Fibroblast of lung (primary cell): ENCODE measurements around the gene SYNJ1. TPM values are rescaled to one million over a fixed set of nuclear protein-coding genes. Genes with fewer than 3 reads are reported as not detected.

ENCODE experiments used
- DNase-seq, 2 donors: peaks; one replicate each; pipeline versions ENCODE4 v3.0.0 to v3.0.0-alpha.2; 2010; ENCODE audit warnings: low read depth in 2 of 2
- H2AFZ ChIP-seq: 2 replicates; pipeline ENCODE4 v1.5.1; 2012; ENCODE audit warnings: low read length, control low read depth, inconsistent platforms
- H3K27ac ChIP-seq: 2 replicates; pipeline ENCODE4 v1.5.1; 2011; ENCODE audit warnings: low read length, control low read depth; ENCODE audit not compliant: insufficient read depth
- H3K27me3 ChIP-seq: 2 replicates; pipeline ENCODE4 v1.5.1; 2011; ENCODE audit warnings: mild to moderate bottlenecking, low read length; ENCODE audit not compliant: control insufficient read depth, insufficient read depth
- H3K36me3 ChIP-seq: 2 replicates; pipeline ENCODE4 v1.5.1; 2011; ENCODE audit warnings: low read length; ENCODE audit not compliant: control insufficient read depth, insufficient read depth
- H3K4me1 ChIP-seq: 2 replicates; pipeline ENCODE4 v1.5.1; 2011; ENCODE audit warnings: low read length; ENCODE audit not compliant: control insufficient read depth, insufficient read depth; ENCODE audit errors: extremely low read depth
- H3K4me2 ChIP-seq: 2 replicates; pipeline ENCODE4 v1.5.1; 2011; ENCODE audit warnings: low read length, control low read depth; ENCODE audit not compliant: insufficient read depth; ENCODE audit errors: extremely low read depth
- H3K4me3 ChIP-seq, 4 experiments: fragments of 200-600 bp in 1 of 4; sonication (generic) in 1 of 4; replicated peaks in 1 of 4; 2 replicates each; pipeline ENCODE4 v1.5.1; 2011 to 2016; ENCODE audit warnings: low read length in 4 of 4, low read depth in 3 of 4, mild to moderate bottlenecking in 3 of 4, control low read depth in 2 of 4, inconsistent platforms in 1 of 4, mixed read lengths in 1 of 4; ENCODE audit not compliant: insufficient read depth in 1 of 4; ENCODE audit errors: control extremely low read depth in 1 of 4
- H3K79me2 ChIP-seq: 2 replicates; pipeline ENCODE4 v1.5.1; 2012; ENCODE audit warnings: mild to moderate bottlenecking, low read length, inconsistent platforms; ENCODE audit not compliant: control insufficient read depth, insufficient read depth
- H3K9ac ChIP-seq: 2 replicates; pipeline ENCODE4 v1.5.1; 2011; ENCODE audit warnings: mild to moderate bottlenecking, low read length, control low read depth; ENCODE audit not compliant: insufficient read depth
- H3K9me3 ChIP-seq: 2 replicates; pipeline ENCODE4 v1.5.1; 2012; ENCODE audit warnings: low read depth, low read length; ENCODE audit not compliant: control insufficient read depth, insufficient read depth
- H4K20me1 ChIP-seq: 2 replicates; pipeline ENCODE4 v1.5.1; 2011; ENCODE audit warnings: low read length; ENCODE audit not compliant: control insufficient read depth, insufficient read depth; ENCODE audit errors: extremely low read depth
- CTCF ChIP-seq, 2 donors: IDR thresholded peaks in 1 of 2; conservative IDR thresholded peaks in 1 of 2; 1 replicate in 1 of 2; 2 replicates in 1 of 2; pipeline ENCODE4 v1.5.1; 2011 to 2012; ENCODE audit warnings: low read length in 2 of 2, control low read depth in 1 of 2, inconsistent platforms in 1 of 2, low read depth in 1 of 2, mild to moderate bottlenecking in 1 of 2
- EZH2 ChIP-seq: IDR thresholded peaks from 2 replicates; pipeline ENCODE4 v1.5.1; 2012; ENCODE audit warnings: low read length, control low read depth, mild to moderate bottlenecking; ENCODE audit errors: missing control alignments
- polyA plus RNA-seq, 2 donors: library from polyadenylated mRNA; depleted of rRNA in 1 of 2; stranded (reverse) in 1 of 2; unstranded in 1 of 2; fragments of >200 nt; gene quantifications; 2 replicates each; pipeline ENCODE4 v1.2.1, GENCODE V29; 2011 to 2012; ENCODE audit warnings: missing spikeins in 1 of 2
- total RNA-seq: library from RNA; depleted of rRNA; stranded (reverse); fragments of >200 nt; gene quantifications from 2 replicates; pipeline ENCODE4 v1.2.1, GENCODE V29; 2014

SYNJ1 gene
- total and polyA plus RNA-seq, 2 donors (not counting 1 experiment from before 2014, with no cell fraction given), result 6.1 to 10.4 TPM

- H3K27me3 ChIP-seq, result no peaks in the 10 kb centered on the region
- peaks cover 2% of the 10 kb centered on the region for H3K4me1 ChIP-seq
- H3K27ac ChIP-seq, result no peak overlapping the region
- H2AFZ ChIP-seq, result no peak overlapping the region
- TF ChIP-seq CTCF (conservative IDR thresholded peaks at IDR 0.05 in 1 of 2, IDR thresholded peaks at IDR 0.05 in 1 of 2; ENCODE audit: low read depth in 1 of 2, low read length in 2 of 2), result no peak
- no peak for TF ChIP-seq EZH2
- no peaks in the 10 kb centered on the region for H3K79me2 ChIP-seq
- peaks cover 2% of the 10 kb centered on the region for H3K36me3 ChIP-seq
- no peak overlapping the region for H3K4me3 ChIP-seq
- no peaks in the 10 kb centered on the region for H4K20me1 ChIP-seq
- no peak for DNase-seq
- H3K9me3 ChIP-seq, result no peaks in the 10 kb centered on the region
- H3K4me2 ChIP-seq, result no peak overlapping the region
- H3K9ac ChIP-seq, result no peak overlapping the region
Measured at GRCh38 chr21:32732544-32732943, 4.7 kb upstream of the SYNJ1 start.

- Histone ChIP-seq H3K36me3 (no peaks in the 10 kb centered on the region), H3K4me2 (peak overlapping the region; percentile 94), H3K9ac (no peak overlapping the region), H4K20me1 (no peaks in the 10 kb centered on the region), H3K4me1 (peaks cover 2% of the 10 kb centered on the region), H2AFZ (no peak overlapping the region), H3K4me3 (peak overlapping the region in 3 of 4 experiments; percentile 75 to 98 (median 83)), H3K27me3 (no peaks in the 10 kb centered on the region), H3K9me3 (no peaks in the 10 kb centered on the region), H3K79me2 (peaks cover 6% of the 10 kb centered on the region), H3K27ac (no peak overlapping the region)
- DNase-seq, result no peak
- TF ChIP-seq EZH2 (no peak), CTCF (conservative IDR thresholded peaks at IDR 0.05 in 1 of 2, IDR thresholded peaks at IDR 0.05 in 1 of 2; ENCODE audit: low read depth in 1 of 2, low read length in 2 of 2) (no peak)
Measured at GRCh38 chr21:32728848-32729247, 1.0 kb upstream of the SYNJ1 start.

GRCh38 chr21:32728456-32728839 is 635 bp upstream of the SYNJ1 start:
- H3K9ac ChIP-seq, result peak overlapping the region; percentile 71
- peak overlapping the region; percentile 94 for H3K4me2 ChIP-seq
- peak overlapping the region; percentile 96 for H2AFZ ChIP-seq
- no peaks in the 10 kb centered on the region for H3K36me3 ChIP-seq
- H3K27ac ChIP-seq, result peak overlapping the region; percentile 87
- peak overlapping the region; percentile 68 to 98 (median 79) for H3K4me3 ChIP-seq
- TF ChIP-seq CTCF (conservative IDR thresholded peaks at IDR 0.05 in 1 of 2, IDR thresholded peaks at IDR 0.05 in 1 of 2; ENCODE audit: low read depth in 1 of 2, low read length in 2 of 2) (no peak), EZH2 (no peak)
- no peak for DNase-seq
- H3K27me3 ChIP-seq, result no peaks in the 10 kb centered on the region
- peaks cover 6% of the 10 kb centered on the region for H3K79me2 ChIP-seq
- no peaks in the 10 kb centered on the region for H4K20me1 ChIP-seq
- H3K4me1 ChIP-seq, result peaks cover 2% of the 10 kb centered on the region
- H3K9me3 ChIP-seq, result no peaks in the 10 kb centered on the region
